SU-DHL-6 (cell line): ENCODE data around the gene SURF2.

ENCODE experiments used
- EZH2phosphoT487 ChIP-seq: fragments of 200-600 bp; sonication (generic), shearing (Covaris generic); conservative IDR thresholded peaks from 2 replicates; pipeline ENCODE4 v1.6.1; 2018; ENCODE audit warnings: mild to moderate bottlenecking, antibody characterized with exemption, low read length, moderate library complexity, mixed read lengths
- TF ChIP-seq, protein P1 (sequence below): fragments of 200-600 bp; sonication (generic); IDR thresholded peaks from one replicate; pipeline ENCODE4 v1.5.1; 2017; ENCODE audit warnings: antibody characterized with exemption, mild to moderate bottlenecking, low read length, moderate library complexity; ENCODE audit not compliant: insufficient read depth, poor library complexity, severe bottlenecking

DNA sequence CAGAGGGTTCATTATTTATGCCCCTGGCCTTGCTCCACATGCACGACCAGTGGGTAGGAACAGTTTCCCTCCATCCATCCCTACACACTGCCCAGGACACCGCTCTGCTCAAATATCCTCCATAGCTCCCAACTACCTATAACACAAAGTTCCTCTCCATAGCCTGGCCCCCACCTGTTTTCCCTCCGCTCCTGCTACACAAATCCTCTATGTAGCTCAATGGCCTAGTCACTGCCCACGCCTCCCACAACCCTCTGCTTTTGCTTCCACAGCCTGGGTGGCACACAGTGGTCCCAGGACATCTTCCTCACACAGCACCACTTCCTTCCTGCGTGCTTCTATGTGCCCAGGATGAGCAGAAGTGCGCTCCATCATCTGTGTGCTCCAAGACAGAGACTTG, 41.0 kb downstream of the SURF2 start:
- TF ChIP-seq, protein P1, sequence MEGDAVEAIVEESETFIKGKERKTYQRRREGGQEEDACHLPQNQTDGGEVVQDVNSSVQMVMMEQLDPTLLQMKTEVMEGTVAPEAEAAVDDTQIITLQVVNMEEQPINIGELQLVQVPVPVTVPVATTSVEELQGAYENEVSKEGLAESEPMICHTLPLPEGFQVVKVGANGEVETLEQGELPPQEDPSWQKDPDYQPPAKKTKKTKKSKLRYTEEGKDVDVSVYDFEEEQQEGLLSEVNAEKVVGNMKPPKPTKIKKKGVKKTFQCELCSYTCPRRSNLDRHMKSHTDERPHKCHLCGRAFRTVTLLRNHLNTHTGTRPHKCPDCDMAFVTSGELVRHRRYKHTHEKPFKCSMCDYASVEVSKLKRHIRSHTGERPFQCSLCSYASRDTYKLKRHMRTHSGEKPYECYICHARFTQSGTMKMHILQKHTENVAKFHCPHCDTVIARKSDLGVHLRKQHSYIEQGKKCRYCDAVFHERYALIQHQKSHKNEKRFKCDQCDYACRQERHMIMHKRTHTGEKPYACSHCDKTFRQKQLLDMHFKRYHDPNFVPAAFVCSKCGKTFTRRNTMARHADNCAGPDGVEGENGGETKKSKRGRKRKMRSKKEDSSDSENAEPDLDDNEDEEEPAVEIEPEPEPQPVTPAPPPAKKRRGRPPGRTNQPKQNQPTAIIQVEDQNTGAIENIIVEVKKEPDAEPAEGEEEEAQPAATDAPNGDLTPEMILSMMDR: no peak
- TF ChIP-seq EZH2phosphoT487: no peak
